Activated CD4-positive, CD25-positive, alpha-beta regulatory T cell (primary cell): ENCODE measurements around the gene EEPD1.
"Not testable (repeated sequence)": the region's sequence is repeated elsewhere in the genome, so short reads cannot be mapped to it uniquely, and the experiment has no call there.

ENCODE experiments used
- DNase-seq, 4 experiments: peaks; one replicate each; lab custom pipeline; 2025; lab: John Stamatoyannopoulos, UW

The EEPD1 gene

GRCh38 chr7:36152756-36153570 lies at the start of gene EEPD1:
EEPD1 (plus strand) TSS chr7:36153254; CDS start chr7:36154325, 1,071 bp downstream.
- DNase-seq: peak; percentile 98 to 99 (median 99)

DNA sequence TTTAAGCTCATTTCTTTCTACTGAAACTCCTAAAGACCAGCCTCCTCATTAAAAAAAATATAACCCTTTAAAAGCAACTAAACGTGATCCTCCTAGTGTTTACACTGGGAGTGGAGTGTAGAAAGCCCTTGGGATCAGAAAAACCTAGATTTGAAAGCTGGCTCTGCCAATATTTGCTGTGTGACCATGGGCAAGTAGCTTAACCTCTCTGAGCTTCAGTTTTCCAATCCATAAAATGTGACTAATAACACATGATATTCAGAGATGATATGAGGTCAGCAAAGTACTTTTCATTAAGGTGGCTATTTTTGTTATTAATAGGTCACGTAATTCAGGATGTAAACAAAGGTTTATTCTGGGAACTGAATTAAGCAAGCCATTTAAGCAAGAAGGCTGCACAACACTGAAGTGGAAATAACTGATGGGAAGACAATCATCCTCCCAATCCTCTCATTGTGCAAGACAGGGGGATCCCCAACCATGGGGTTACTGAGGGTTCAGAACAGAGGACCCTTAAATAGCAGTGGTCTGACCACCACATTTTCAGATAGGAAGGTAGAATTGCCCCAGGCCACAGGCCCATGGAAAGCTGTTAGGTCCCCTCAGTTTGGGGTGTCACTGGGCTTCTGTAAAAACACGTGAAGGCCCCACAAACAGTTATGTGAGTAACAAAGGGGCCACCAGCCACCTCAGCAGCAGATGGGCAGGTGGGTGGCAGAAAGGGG lies 49.1 kb upstream of the EEPD1 start:
- DNase-seq: no peak

DNA sequence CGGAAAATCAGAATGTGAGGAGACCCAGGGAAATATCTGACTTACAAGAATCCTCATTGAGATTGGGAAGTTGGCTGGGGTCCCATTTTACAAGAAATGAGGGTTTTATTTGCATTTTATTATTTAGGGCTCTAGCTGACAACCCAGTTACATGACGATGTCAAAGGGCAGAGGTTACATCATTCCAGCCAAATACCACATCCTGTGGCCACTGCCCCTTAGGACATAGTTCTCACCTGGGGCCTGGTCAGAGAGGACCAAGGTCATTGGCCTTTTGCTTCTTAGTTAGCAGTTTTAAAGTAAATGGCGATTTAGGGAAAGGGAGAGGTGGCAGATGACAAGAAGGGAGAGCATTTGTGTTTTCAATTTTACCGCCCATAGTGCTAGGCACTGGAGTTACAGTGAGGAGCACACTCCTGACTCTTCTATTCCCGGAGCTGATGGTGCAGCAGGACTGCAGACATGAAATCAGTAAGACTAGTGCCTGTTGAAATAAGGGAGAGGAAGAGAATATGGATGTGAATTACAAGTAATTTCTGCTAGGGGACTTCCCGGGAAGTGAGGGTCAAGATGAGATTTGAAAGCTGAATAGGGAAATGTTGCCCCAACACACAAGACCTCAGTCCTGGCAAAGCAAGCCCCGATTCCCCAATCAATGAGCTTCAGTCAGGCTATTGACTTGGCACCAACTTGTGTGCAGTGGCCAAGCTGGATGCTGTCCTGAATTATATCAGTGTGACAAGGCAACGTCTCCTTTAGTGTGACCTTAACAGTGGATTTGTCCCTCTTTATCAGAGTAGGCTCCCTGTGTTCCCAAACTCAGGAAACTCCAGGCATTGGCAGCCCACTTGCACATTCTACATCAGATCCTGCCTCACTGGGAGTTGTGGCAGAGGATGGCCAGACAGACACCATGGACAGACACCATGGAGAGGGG lies 45.8 kb upstream of the EEPD1 start:
- not testable (repeated sequence) for DNase-seq

DNA sequence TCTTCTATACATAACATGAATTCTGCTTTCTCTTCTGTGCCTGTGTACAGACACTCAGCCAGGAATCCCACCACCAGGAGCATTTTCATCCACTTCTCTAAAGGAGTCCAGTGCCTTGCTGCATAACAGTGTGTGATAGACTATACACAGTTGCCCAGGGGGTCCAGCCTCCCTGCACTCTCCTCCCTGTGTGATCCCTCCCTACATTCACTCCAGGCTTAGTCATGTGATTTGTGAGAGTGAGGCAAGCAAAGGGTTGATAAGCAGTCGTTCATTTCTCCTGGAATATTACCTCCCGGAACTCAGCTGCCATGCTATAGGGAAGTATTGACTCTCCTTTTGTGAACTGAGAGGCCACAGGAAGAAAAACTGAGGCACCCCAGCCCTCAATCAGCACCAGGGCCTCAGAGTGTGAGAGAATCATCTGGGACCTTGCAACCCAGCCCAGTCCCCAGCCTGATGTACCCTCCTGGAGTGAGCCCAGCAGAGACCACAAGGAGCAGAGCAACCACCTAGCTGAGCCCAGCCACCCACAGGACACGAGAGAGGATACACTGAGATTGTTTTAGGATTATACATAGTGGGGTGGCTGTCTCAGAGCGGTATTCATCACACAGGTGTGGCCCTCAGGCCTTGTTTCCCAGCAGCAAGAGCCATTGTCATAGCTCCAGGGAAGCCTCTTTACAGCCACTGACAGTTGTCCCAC lies 45.0 kb upstream of the EEPD1 start:
- DNase-seq: no peak

DNA sequence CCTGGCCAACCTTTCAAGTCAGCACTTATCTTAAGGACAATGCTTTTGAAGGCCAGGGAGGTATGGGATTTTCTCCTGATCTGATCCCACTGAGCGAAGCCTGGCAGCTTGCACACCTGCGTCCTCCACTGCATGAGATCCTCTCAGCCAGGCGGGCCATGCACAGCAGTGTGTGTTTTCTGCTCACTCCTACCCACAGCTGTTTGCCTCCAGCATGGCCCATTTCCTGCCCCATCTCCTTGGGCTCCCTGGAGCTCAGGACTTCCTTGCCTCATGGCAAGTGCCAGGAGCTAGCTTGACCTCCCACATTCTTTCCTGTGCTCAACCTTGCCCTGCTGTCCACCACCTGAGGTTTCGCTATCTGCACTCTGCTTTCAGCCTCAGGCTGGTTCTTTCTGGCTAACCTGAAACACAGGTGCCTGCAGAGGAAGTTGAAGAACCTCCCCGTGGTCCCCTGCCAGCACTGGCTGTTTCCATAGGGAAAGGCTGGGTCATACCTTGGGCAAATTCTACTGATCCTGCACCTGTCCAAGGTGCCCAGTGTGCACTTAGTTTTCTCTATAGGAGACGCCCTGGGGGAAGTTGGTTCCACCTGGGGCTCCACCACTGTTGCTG lies 43.9 kb upstream of the EEPD1 start:
- DNase-seq: no peak

DNA sequence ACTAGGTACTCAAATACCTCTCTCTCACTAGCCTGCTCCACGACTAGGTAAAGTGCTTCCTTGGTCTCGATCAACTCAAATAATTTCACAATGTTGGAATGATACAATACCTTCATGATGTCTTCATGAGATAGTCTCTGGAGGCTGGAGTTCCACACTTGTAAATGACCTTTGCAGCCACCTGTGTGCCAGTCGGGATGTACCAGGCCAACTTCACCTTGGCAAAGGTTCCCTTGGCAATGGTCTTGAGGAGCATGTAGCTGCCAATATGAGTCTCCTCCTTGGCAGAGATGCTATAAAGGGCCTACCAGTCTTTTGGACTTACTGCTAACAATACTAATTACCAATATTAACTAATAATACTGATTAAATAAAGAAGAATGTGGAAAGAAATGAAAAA lies 42.5 kb upstream of the EEPD1 start:
- DNase-seq: no peak

- no peak for DNase-seq
These were observed 40.1 kb upstream of the EEPD1 start for GRCh38 chr7:36112969-36113368.

GRCh38 chr7:36114355-36114754 lies 38.7 kb upstream of the EEPD1 start:
- DNase-seq: no peak

- DNase-seq: peak in 3 of 4 experiments; percentile 4 to 34 (median 15)
These were observed 37.4 kb upstream of the EEPD1 start for GRCh38 chr7:36115448-36116321.

DNA sequence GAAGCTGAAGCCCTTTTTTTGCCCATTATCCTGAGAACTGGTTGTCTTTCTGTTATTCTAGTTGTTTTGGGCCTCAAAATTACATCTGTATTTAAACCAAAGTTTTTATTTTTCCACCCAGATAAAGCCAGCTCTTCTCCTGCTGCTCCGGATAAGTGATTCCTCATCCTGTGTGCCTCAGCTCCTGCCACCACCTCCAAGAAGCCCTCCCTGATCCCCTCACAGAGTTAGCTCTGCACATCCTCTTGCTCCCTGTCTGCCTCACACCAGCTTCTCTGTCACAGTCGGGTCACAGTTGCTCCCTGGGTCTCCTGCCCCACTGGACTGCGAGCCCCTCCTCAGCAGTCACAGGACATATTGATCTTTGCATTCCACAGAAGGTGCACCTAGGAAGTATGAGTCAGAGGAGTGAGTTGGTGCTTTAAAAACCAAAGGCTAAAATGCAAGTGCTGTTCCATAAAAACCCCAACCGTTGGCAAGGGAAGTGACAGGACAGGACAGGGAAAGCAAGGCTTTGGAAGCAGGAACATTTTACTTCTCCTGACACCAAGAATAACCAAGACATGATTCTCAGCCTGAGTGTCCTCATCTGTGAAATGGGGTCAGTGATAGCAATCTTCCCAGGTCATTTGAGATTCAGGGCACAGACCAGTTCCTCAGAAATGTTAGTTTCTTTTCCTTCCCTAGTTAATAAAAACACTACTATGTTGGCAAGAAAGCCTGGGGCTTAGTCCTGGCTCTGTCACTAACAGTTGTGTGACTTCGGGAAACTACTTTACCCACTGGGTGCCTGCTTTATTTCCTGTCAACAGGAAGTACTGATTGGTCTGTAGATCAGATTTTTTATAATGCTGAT lies 36.5 kb upstream of the EEPD1 start:
- DNase-seq: no peak

- no peak for DNase-seq
These were observed 35.7 kb upstream of the EEPD1 start for GRCh38 chr7:36117203-36117840.

- DNase-seq: no peak
These were observed 34.7 kb upstream of the EEPD1 start for GRCh38 chr7:36118344-36118743.

DNA sequence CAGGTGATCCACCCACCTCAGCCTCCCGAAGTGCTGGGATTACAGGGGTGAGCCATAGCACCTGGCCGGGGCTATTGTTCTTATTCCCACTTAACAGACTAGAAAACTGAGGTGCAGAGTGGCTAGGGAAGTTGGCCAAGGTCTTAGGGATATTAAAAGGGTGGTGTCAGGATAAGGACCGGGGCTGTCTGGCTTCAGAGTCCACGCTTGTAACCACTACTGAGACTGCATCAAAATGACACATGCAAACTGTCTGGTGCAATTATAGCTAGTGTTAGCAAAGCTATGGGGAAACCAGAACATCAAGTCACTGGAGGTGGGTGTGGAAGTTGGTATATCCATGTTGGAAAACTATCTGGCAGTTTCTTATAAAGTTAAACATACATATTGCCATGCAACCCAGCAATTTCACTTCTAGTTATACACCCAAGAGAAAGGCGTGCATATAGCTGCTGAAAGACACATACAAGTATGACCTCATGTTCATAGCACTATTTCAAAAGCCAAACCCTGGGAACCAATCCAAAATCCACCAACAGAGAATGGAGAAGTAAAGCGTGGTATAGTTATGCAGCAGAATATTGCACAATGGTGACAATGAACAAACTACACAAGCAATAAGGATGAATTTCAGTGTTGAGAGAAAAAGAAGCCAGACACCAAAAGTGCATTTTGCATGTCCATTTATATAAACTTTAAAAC lies 33.9 kb upstream of the EEPD1 start:
- no peak for DNase-seq

GRCh38 chr7:36119983-36120646 lies 32.9 kb upstream of the EEPD1 start:
- DNase-seq: not testable (repeated sequence)

- not testable (repeated sequence) for DNase-seq
These were observed 27.4 kb upstream of the EEPD1 start for GRCh38 chr7:36125630-36126029.

- no peak for DNase-seq
These were observed 25.8 kb upstream of the EEPD1 start for GRCh38 chr7:36127075-36127740.
